GM10266 (cell line): ENCODE measurements around the gene CRACR2B.

Experiments
- DNase-seq: peaks from one replicate; pipeline ENCODE4 v3.0.0; 2012; ENCODE audit errors: extremely low spot score
- CTCF ChIP-seq: IDR thresholded peaks from 2 replicates; pipeline ENCODE4 v1.5.1; 2012; ENCODE audit warnings: mild to moderate bottlenecking, low read depth; ENCODE audit not compliant: control insufficient read depth, insufficient read depth; ENCODE audit errors: missing control alignments

CRACR2B gene

GRCh38 chr11:826836-827145, 928 bp upstream of the CRACR2B start:
- no peak for TF ChIP-seq CTCF
- no peak for DNase-seq

- no peak for TF ChIP-seq CTCF
- DNase-seq, result peak; percentile 87
These were observed 398 bp upstream of the CRACR2B start for GRCh38 chr11:827146-827896.

DNA sequence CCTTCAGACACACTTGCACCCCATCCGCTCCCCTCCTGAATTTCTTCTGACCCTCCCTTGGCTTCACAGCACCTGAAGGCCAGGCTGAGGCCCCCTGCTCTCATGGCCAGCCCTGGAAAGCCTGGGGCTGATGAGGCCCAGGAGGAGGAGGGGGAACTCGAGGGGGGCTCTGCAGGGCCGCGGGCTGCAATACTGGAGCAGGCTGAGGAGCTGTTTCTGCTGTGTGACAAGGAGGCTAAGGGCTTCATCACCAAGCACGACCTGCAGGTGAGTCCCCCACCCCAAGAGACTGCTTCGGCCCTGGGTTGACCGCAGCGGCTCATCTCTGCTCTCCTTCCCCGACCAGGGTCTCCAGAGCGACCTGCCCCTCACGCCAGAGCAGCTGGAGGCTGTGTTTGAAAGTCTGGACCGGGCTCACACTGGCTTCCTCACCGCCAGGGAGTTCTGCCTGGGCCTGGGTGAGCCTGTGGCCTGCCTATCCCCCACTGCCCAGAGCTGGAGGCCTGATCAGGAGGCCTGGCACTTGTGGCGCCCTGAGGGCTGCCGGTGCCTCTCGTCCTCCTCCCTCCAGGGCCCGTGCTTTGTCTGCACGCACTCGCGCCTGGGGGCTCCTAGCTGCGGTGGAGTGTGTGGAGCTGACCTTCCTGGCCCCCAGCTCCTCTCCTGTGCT, 922 bp downstream of the CRACR2B start:
- DNase-seq, result no peak
- TF ChIP-seq CTCF, result no peak

- no peak for DNase-seq
These were observed 1.6 kb downstream of the CRACR2B start for GRCh38 chr11:829176-829846.

DNA sequence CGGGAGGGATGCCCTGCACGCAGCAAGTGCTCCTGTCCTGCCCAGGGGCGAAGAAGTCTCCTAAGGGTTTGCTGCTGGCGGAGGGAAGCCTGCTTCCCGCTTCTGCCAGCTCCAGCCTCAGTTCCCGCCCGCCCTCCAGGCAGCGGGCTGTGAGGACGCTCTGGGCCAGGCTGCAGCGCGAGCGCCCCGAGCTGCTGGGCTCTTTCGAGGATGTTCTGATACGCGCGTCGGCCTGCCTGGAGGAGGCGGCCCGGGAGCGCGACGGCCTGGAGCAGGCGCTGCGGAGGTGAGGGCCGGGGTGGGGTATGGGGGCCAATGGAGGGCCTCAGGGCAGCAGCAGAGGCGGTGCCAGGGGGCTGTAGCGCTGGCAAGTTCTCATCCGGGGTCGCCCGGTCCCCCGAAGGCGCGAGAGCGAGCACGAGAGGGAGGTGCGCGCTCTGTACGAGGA, 2.2 kb downstream of the CRACR2B start:
- no peak for DNase-seq
- no peak for TF ChIP-seq CTCF

More at GRCh38 chr11:829176-829846, 1.6 kb downstream of the CRACR2B start:
- TF ChIP-seq CTCF, result no peak

- DNase-seq, result peak; percentile 90
- TF ChIP-seq CTCF, result no peak
These were observed 2.8 kb downstream of the CRACR2B start for GRCh38 chr11:830295-831117.
